GM03348 (cell line): ENCODE results near the gene SNIP1.
"Not testable (repeated sequence)": the region's sequence is repeated elsewhere in the genome, so short reads cannot be mapped to it uniquely, and the experiment has no call there.

ENCODE experiments used
- DNase-seq: peaks from one replicate; pipeline ENCODE4 v3.0.0; 2012; ENCODE audit warnings: low spot score

Gene SNIP1

GRCh38 chr1:37553927-37554808 lies at the start of gene SNIP1:
SNIP1 (minus strand) TSS chr1:37554293; CDS start chr1:37554229, 64 bp downstream.
- DNase-seq = peak; percentile 98

GRCh38 chr1:37602750-37603694 lies 48.9 kb upstream of the SNIP1 start:
- DNase-seq = peak; percentile 67

GRCh38 chr1:37601441-37601840 lies 47.3 kb upstream of the SNIP1 start:
- no peak for DNase-seq

- DNase-seq = no peak
Observed at GRCh38 chr1:37599940-37600339, 45.8 kb upstream of the SNIP1 start.

- no peak for DNase-seq
Observed at GRCh38 chr1:37596182-37596667, 42.1 kb upstream of the SNIP1 start.

GRCh38 chr1:37595440-37596181 lies 41.5 kb upstream of the SNIP1 start, which contains the start of gene GNL2:
GNL2 (minus strand) TSS chr1:37595937; CDS start chr1:37595822, 115 bp downstream.
- DNase-seq = peak; percentile 99

GRCh38 chr1:37593726-37594125 lies 39.6 kb upstream of the SNIP1 start:
- no peak for DNase-seq

- no peak for DNase-seq
Observed at GRCh38 chr1:37588939-37589338, 34.8 kb upstream of the SNIP1 start.

GRCh38 chr1:37584544-37584943 lies 30.5 kb upstream of the SNIP1 start:
- DNase-seq = not testable (repeated sequence)

GRCh38 chr1:37575692-37576091 lies 21.6 kb upstream of the SNIP1 start:
- no peak for DNase-seq

- peak; percentile 60 for DNase-seq
Observed at GRCh38 chr1:37574834-37575480, 20.9 kb upstream of the SNIP1 start.

- DNase-seq = no peak
Observed at GRCh38 chr1:37570528-37571334, 16.6 kb upstream of the SNIP1 start.

GRCh38 chr1:37567023-37567422 lies 12.9 kb upstream of the SNIP1 start:
- DNase-seq = no peak

GRCh38 chr1:37564892-37565291 lies 10.8 kb upstream of the SNIP1 start:
- DNase-seq = no peak

GRCh38 chr1:37562984-37563383 lies 8.9 kb upstream of the SNIP1 start:
- no peak for DNase-seq

GRCh38 chr1:37561133-37562132 lies 7.3 kb upstream of the SNIP1 start:
- peak; percentile 60 for DNase-seq

- DNase-seq = peak; percentile 26
Observed at GRCh38 chr1:37560401-37561132, 6.5 kb upstream of the SNIP1 start.

GRCh38 chr1:37559957-37560379 lies 5.9 kb upstream of the SNIP1 start:
- DNase-seq = not testable (repeated sequence)
